ENCODE results near the gene PSMC4. TPM values are rescaled to one million over a fixed set of nuclear protein-coding genes. Genes with fewer than 3 reads are reported as not detected.

PSMC4 gene
- total RNA-seq, 1 donor: 99.5 TPM

DNA sequence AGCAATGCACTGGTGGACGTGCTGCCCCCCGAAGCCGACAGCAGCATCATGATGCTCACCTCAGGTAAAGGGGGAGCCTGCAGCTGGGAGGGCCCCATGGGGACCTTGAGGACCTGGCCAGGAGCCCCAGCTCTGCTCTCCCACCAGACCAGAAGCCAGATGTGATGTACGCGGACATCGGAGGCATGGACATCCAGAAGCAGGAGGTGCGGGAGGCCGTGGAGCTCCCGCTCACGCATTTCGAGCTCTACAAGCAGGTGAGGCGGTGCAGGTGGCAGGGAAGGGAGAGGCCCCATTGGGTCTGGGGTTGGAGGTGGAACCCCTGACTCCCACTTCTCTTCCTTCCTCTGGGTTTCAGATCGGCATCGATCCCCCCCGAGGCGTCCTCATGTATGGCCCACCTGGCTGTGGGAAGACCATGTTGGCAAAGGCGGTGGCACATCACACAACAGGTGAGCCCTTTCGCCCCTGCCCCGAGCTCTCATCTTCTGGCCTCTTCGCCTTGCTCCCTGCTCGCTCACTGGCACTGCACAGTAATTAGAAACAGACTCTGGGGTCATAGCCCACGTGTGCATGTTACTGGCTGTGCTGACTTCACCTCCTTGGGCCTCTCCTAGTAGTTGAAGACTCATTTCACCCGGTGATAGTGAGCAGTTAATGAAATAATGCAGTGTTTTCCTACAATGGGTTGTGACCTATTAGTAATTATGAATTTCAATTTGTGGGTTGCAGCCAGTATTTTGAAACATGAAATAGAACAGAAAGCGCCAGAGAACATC, 3.6 kb downstream of the PSMC4 start:
- no peak overlapping the region for H3K27ac ChIP-seq (ENCODE audit: low read depth, low read length)
- no peaks in the 10 kb centered on the region for H3K9me3 ChIP-seq (ENCODE audit: low read depth, low read length)
- TF ChIP-seq, protein P1, sequence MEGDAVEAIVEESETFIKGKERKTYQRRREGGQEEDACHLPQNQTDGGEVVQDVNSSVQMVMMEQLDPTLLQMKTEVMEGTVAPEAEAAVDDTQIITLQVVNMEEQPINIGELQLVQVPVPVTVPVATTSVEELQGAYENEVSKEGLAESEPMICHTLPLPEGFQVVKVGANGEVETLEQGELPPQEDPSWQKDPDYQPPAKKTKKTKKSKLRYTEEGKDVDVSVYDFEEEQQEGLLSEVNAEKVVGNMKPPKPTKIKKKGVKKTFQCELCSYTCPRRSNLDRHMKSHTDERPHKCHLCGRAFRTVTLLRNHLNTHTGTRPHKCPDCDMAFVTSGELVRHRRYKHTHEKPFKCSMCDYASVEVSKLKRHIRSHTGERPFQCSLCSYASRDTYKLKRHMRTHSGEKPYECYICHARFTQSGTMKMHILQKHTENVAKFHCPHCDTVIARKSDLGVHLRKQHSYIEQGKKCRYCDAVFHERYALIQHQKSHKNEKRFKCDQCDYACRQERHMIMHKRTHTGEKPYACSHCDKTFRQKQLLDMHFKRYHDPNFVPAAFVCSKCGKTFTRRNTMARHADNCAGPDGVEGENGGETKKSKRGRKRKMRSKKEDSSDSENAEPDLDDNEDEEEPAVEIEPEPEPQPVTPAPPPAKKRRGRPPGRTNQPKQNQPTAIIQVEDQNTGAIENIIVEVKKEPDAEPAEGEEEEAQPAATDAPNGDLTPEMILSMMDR (IDR thresholded peaks at IDR 0.05; ENCODE audit: extremely low read depth, low read depth, low read length): no peak
- no peaks in the 10 kb centered on the region for H3K27me3 ChIP-seq (ENCODE audit: insufficient read depth, low read length)
- no peak overlapping the region for H3K4me2 ChIP-seq (ENCODE audit: insufficient read depth, low read length)
- no peak overlapping the region for H2AFZ ChIP-seq (ENCODE audit: low read length)
- DNase-seq (ENCODE audit: insufficient read length, low spot score, missing footprints): no peak
- H3K79me2 ChIP-seq (ENCODE audit: insufficient read depth, low read length): peaks cover 35% of the 10 kb centered on the region
- H4K20me1 ChIP-seq (ENCODE audit: insufficient read depth, low read length): peaks cover 4% of the 10 kb centered on the region
- no peak overlapping the region for H3K4me3 ChIP-seq (ENCODE audit: insufficient read depth, low read length)
- H3K4me1 ChIP-seq (ENCODE audit: insufficient read depth, low read length): peaks cover 12% of the 10 kb centered on the region
- H3K36me3 ChIP-seq (ENCODE audit: insufficient read depth, low read length): peaks cover 61% of the 10 kb centered on the region

GRCh38 chr19:39982883-39983282, 11.9 kb downstream of the PSMC4 start:
- Histone ChIP-seq H3K4me2 (ENCODE audit: insufficient read depth, low read length) (no peak overlapping the region), H3K36me3 (ENCODE audit: insufficient read depth, low read length) (peaks cover 54% of the 10 kb centered on the region), H3K4me1 (ENCODE audit: insufficient read depth, low read length) (no peaks in the 10 kb centered on the region), H4K20me1 (ENCODE audit: insufficient read depth, low read length) (peaks cover 3% of the 10 kb centered on the region), H3K4me3 (ENCODE audit: insufficient read depth, low read length) (no peak overlapping the region), H3K9me3 (ENCODE audit: low read depth, low read length) (peaks cover 5% of the 10 kb centered on the region), H3K27me3 (ENCODE audit: insufficient read depth, low read length) (no peaks in the 10 kb centered on the region), H3K79me2 (ENCODE audit: insufficient read depth, low read length) (peaks cover 17% of the 10 kb centered on the region), H3K27ac (ENCODE audit: low read depth, low read length) (no peak overlapping the region), H2AFZ (ENCODE audit: low read length) (no peak overlapping the region)
- TF ChIP-seq, protein P1 (IDR thresholded peaks at IDR 0.05; ENCODE audit: extremely low read depth, low read depth, low read length): no peak
- DNase-seq (ENCODE audit: insufficient read length, low spot score, missing footprints): no peak

DNA sequence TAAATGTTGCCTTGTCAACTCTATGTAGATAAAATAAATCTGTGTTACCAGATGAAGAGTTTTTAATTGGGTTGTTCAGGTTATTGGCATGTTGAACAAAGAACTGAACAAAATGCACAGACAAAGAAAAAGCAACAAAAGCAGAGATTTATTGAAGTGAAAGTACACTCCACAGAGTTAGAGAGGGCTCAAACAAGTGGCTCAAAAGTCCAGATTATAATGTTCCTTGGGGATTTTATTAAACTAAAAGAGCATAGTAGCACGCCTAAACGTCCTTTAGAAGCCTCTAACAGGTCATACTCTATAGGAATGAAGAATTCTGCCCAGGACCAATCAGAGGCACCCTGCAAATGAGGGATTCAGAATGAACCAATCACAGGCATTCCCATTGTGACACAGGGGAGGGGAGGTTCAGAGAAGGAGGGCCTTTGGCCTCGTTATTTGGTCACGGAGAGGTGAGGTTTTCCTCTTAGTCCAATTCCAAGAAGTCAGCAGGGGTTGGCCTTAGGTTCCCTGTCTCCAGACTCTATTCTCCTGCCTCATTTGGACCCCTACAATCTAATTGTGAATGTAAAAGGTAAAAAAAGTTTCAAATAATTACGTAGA, 12.8 kb downstream of the PSMC4 start:
- Histone ChIP-seq H3K4me2 (ENCODE audit: insufficient read depth, low read length) (no peak overlapping the region), H4K20me1 (ENCODE audit: insufficient read depth, low read length) (peaks cover 3% of the 10 kb centered on the region), H3K27ac (ENCODE audit: low read depth, low read length) (no peak overlapping the region), H3K4me1 (ENCODE audit: insufficient read depth, low read length) (no peaks in the 10 kb centered on the region), H3K79me2 (ENCODE audit: insufficient read depth, low read length) (peaks cover 17% of the 10 kb centered on the region), H3K27me3 (ENCODE audit: insufficient read depth, low read length) (no peaks in the 10 kb centered on the region), H3K4me3 (ENCODE audit: insufficient read depth, low read length) (no peak overlapping the region), H3K9me3 (ENCODE audit: low read depth, low read length) (peaks cover 5% of the 10 kb centered on the region), H3K36me3 (ENCODE audit: insufficient read depth, low read length) (peaks cover 45% of the 10 kb centered on the region), H2AFZ (ENCODE audit: low read length) (no peak overlapping the region)
- DNase-seq (ENCODE audit: insufficient read length, low spot score, missing footprints): no peak
- TF ChIP-seq, protein P1 (IDR thresholded peaks at IDR 0.05; ENCODE audit: extremely low read depth, low read depth, low read length): no peak

- Histone ChIP-seq H3K79me2 (ENCODE audit: insufficient read depth, low read length) (peaks cover 23% of the 10 kb centered on the region), H3K4me3 (ENCODE audit: insufficient read depth, low read length) (no peak overlapping the region), H3K4me2 (ENCODE audit: insufficient read depth, low read length) (no peak overlapping the region), H3K9me3 (ENCODE audit: low read depth, low read length) (peaks cover 5% of the 10 kb centered on the region), H3K27ac (ENCODE audit: low read depth, low read length) (no peak overlapping the region), H2AFZ (ENCODE audit: low read length) (no peak overlapping the region), H4K20me1 (ENCODE audit: insufficient read depth, low read length) (peaks cover 3% of the 10 kb centered on the region), H3K4me1 (ENCODE audit: insufficient read depth, low read length) (no peaks in the 10 kb centered on the region), H3K36me3 (ENCODE audit: insufficient read depth, low read length) (peaks cover 17% of the 10 kb centered on the region), H3K27me3 (ENCODE audit: insufficient read depth, low read length) (no peaks in the 10 kb centered on the region)
- no peak for DNase-seq (ENCODE audit: insufficient read length, low spot score, missing footprints)
- TF ChIP-seq, protein P1 (IDR thresholded peaks at IDR 0.05; ENCODE audit: extremely low read depth, low read depth, low read length): no peak
Observed at GRCh38 chr19:39986643-39987042, 15.7 kb downstream of the PSMC4 start.
